ENCODE data around the gene INSR.

Gene INSR

GRCh38 chr19:7132054-7132453 lies 162.2 kb downstream of the INSR start:
- no peak for DNase-seq

- DNase-seq = no peak
Observed at GRCh38 chr19:7130043-7130442, 164.2 kb downstream of the INSR start.

GRCh38 chr19:7126132-7126531 lies 168.1 kb downstream of the INSR start:
- DNase-seq = no peak

- no peak for DNase-seq
Observed at GRCh38 chr19:7125221-7125620, 169.0 kb downstream of the INSR start.

- no peak for DNase-seq
Observed at GRCh38 chr19:7124782-7125181, 169.4 kb downstream of the INSR start.

GRCh38 chr19:7122701-7123100 lies 171.5 kb downstream of the INSR start:
- DNase-seq = no peak

- no peak for DNase-seq
Observed at GRCh38 chr19:7120499-7120898, 173.7 kb downstream of the INSR start.

- no peak for DNase-seq
Observed at GRCh38 chr19:7119582-7119981, 174.6 kb downstream of the INSR start.

- no peak for DNase-seq
Observed at GRCh38 chr19:7117248-7117647, 177.0 kb downstream of the INSR start.

GRCh38 chr19:7115721-7116120 lies 178.5 kb downstream of the INSR start:
- DNase-seq = no peak

GRCh38 chr19:7113233-7113632 lies 181.0 kb downstream of the INSR start:
- no peak for DNase-seq

GRCh38 chr19:7112675-7113074 lies 181.5 kb downstream of the INSR start:
- DNase-seq = no peak

- DNase-seq = peak; percentile 16
Observed at GRCh38 chr19:7109678-7110289, 184.4 kb downstream of the INSR start.

- no peak for DNase-seq
Observed at GRCh38 chr19:7106711-7107657, 187.2 kb downstream of the INSR start.

- no peak for DNase-seq
Observed at GRCh38 chr19:7104747-7105447, 189.3 kb downstream of the INSR start.

GRCh38 chr19:7101498-7102253 lies 192.5 kb downstream of the INSR start:
- DNase-seq = no peak

GRCh38 chr19:7099597-7099921 lies 194.7 kb downstream of the INSR start:
- no peak for DNase-seq

- peak; percentile 89 for DNase-seq
Observed at GRCh38 chr19:7098701-7099596, 195.3 kb downstream of the INSR start.

GRCh38 chr19:7098096-7098495 lies 196.1 kb downstream of the INSR start:
- no peak for DNase-seq

GRCh38 chr19:7088999-7089398 lies 205.2 kb downstream of the INSR start:
- DNase-seq = no peak

- DNase-seq = peak; percentile 10
Observed at GRCh38 chr19:7083076-7083956, 210.9 kb downstream of the INSR start.

Measured in fibroblast of upper back skin (primary cell).